MCF 10A (cell line): Measurements from ENCODE around the gene CDH12. TPM values are rescaled to one million over a fixed set of nuclear protein-coding genes. Genes with fewer than 3 reads are reported as not detected.

Experiments
- BruUV-seq: library from RNA; stranded (reverse); fragments of 400-500 nt; replicated peaks from 2 replicates; lab custom pipeline; 2021; lab: Mats Ljungman, UMichigan
- CTCF ChIA-PET: fragments of 300-600 bp; sonication (Branson Sonifier 250); formaldehyde crosslinking; extraction: SDS; loops from one replicate; lab custom pipeline; 2021; ENCODE audit warnings: antibody characterized with exemption, inconsistent platforms; lab: Yijun Ruan, JAX
- POLR2A ChIA-PET: fragments of 300-600, 350-650 bp; sonication (Branson Sonifier 250); formaldehyde crosslinking; extraction: SDS; loops from one replicate; lab custom pipeline; 2020; ENCODE audit warnings: antibody characterized with exemption, inconsistent platforms; lab: Yijun Ruan, JAX
- DNase-seq: peaks from one replicate; pipeline ENCODE4 v3.0.0-alpha.2; 2018; ENCODE audit not compliant: unreplicated experiment
- H3K27ac Mint-ChIP-seq: one replicate; pipeline ENCODE4 v1.8.0; 2022; ENCODE audit warnings: mild to moderate bottlenecking, low read depth, mixed read lengths; ENCODE audit not compliant: unreplicated experiment
- H3K27me3 Mint-ChIP-seq: one replicate; pipeline ENCODE4 v1.8.0; 2022; ENCODE audit warnings: mixed read lengths; ENCODE audit not compliant: insufficient read depth, unreplicated experiment
- H3K36me3 Mint-ChIP-seq: one replicate; pipeline ENCODE4 v1.8.0; 2022; ENCODE audit warnings: mild to moderate bottlenecking, moderate library complexity, mixed read lengths; ENCODE audit not compliant: insufficient read depth, unreplicated experiment
- H3K4me1 Mint-ChIP-seq: one replicate; pipeline ENCODE4 v1.8.0; 2022; ENCODE audit warnings: mixed read lengths; ENCODE audit not compliant: insufficient read depth, unreplicated experiment
- H3K4me3 Mint-ChIP-seq: one replicate; pipeline ENCODE4 v1.8.0; 2022; ENCODE audit warnings: mild to moderate bottlenecking, moderate library complexity, mixed read lengths; ENCODE audit not compliant: unreplicated experiment
- H3K9me3 Mint-ChIP-seq: one replicate; pipeline ENCODE4 v1.8.0; 2022; ENCODE audit warnings: mixed read lengths; ENCODE audit not compliant: unreplicated experiment
- intact Hi-C: fragments of 100-400 bp; cut with micrococcal nuclease; formaldehyde crosslinking; loops from 2 replicates; pipeline ENCODE4 v1.14.1; 2022
- total RNA-seq: library from RNA; stranded (reverse); gene quantifications from 2 replicates; pipeline ENCODE4 v1.2.3, GENCODE V29; 2022
- TF ChIP-seq, protein P1 (sequence below): fragments of 200-600 bp; IDR thresholded peaks from one replicate; pipeline ENCODE4 v1.8.0; 2022; ENCODE audit warnings: antibody characterized with exemption, mild to moderate bottlenecking; ENCODE audit not compliant: unreplicated experiment

CDH12 gene
- total RNA-seq, 1 experiment from 2014 or later, result not detected

DNA sequence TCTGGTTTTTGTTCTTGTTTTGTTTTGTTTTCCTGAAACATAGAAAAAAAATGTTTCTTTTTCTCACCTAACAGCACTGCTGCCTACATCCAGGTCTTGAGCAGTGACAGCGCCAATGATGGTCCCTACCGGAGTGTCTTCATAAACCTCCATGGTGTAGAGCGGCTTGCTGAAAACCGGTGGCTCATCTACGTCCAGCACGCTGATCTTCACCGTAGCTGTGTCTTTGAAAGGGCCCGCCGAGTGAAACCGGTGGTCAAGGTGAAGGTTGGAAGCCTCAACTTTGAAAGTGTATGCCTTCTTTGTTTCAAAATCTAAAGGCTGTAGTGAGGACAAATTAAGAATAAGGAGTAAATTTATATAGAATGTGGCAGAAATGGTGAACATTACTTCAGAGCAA is 1051.0 kb downstream of the CDH12 start:
- H3K4me1 Mint-ChIP-seq, result peaks cover 9% of the 10 kb centered on the region
- no peak overlapping the region for H3K4me3 Mint-ChIP-seq
- H3K27ac Mint-ChIP-seq, result no peak overlapping the region
- ChIA-PET CTCF (interaction anchor here (0.6 to 1.5 kb wide), 7 partner anchors 8 to 290 kb away, joined by 3 to 7 read pairs (median 5); no protein-coding TSS in a partner anchor), POLR2A (interaction anchor here (0.6 kb wide), 1 partner anchor 332 kb away, joined by 3 read pairs; no protein-coding TSS in a partner anchor)
- no TSS peak for BruUV-seq
- no peaks in the 10 kb centered on the region for H3K27me3 Mint-ChIP-seq
- no peak for DNase-seq
- TF ChIP-seq, protein P1, sequence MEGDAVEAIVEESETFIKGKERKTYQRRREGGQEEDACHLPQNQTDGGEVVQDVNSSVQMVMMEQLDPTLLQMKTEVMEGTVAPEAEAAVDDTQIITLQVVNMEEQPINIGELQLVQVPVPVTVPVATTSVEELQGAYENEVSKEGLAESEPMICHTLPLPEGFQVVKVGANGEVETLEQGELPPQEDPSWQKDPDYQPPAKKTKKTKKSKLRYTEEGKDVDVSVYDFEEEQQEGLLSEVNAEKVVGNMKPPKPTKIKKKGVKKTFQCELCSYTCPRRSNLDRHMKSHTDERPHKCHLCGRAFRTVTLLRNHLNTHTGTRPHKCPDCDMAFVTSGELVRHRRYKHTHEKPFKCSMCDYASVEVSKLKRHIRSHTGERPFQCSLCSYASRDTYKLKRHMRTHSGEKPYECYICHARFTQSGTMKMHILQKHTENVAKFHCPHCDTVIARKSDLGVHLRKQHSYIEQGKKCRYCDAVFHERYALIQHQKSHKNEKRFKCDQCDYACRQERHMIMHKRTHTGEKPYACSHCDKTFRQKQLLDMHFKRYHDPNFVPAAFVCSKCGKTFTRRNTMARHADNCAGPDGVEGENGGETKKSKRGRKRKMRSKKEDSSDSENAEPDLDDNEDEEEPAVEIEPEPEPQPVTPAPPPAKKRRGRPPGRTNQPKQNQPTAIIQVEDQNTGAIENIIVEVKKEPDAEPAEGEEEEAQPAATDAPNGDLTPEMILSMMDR, result no peak
- intact Hi-C loops, result no loop called here
- H3K9me3 Mint-ChIP-seq, result no peaks in the 10 kb centered on the region
- no peaks in the 10 kb centered on the region for H3K36me3 Mint-ChIP-seq

- TF ChIP-seq, protein P1, result no peak
- DNase-seq, result no peak
- Mint-ChIP-seq H3K27ac (no peak overlapping the region), H3K27me3 (no peaks in the 10 kb centered on the region), H3K36me3 (no peaks in the 10 kb centered on the region), H3K4me1 (peaks cover 11% of the 10 kb centered on the region), H3K4me3 (no peak overlapping the region), H3K9me3 (no peaks in the 10 kb centered on the region)
- CTCF ChIA-PET, result interaction anchor here (2.3 kb wide), 1 partner anchor 10 kb away, joined by 7 read pairs; no protein-coding TSS in a partner anchor
- POLR2A ChIA-PET, result no interaction called here
- intact Hi-C loops, result no loop called here
- no TSS peak for BruUV-seq
Observed at GRCh38 chr5:21792748-21793147, 1060.4 kb downstream of the CDH12 start.

DNA sequence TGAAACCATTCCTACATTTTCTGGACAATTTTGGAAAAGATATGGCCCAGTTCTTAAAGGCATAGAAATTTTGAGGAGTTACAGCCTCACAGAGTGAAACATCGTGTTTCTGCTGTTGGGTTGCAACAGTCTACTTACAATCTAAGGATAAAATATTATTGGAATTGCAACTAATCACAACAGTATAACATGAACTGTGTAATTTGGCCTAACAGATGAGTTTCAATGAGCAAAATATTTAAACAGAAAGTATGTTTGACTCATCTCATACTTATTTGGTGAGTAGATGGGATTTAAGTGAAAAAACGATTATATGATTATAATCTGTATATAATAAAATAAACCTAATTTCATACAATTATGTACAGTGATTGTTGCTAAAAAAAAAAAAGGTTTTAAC is 1061.8 kb downstream of the CDH12 start:
- intact Hi-C loops, result no loop called here
- POLR2A ChIA-PET, result interaction anchor here (0.7 kb wide), 1 partner anchor 149 kb away, joined by 3 read pairs; no protein-coding TSS in a partner anchor
- H3K27me3 Mint-ChIP-seq, result no peaks in the 10 kb centered on the region
- H3K4me1 Mint-ChIP-seq, result peaks cover 11% of the 10 kb centered on the region
- H3K27ac Mint-ChIP-seq, result no peak overlapping the region
- no TSS peak for BruUV-seq
- TF ChIP-seq, protein P1, result no peak
- H3K4me3 Mint-ChIP-seq, result no peak overlapping the region
- no peaks in the 10 kb centered on the region for H3K9me3 Mint-ChIP-seq
- CTCF ChIA-PET, result no interaction called here
- DNase-seq, result no peak
- H3K36me3 Mint-ChIP-seq, result no peaks in the 10 kb centered on the region

GRCh38 chr5:21784487-21784886 is 1068.7 kb downstream of the CDH12 start:
- ChIA-PET CTCF (no interaction called here), POLR2A (no interaction called here)
- no peaks in the 10 kb centered on the region for H3K36me3 Mint-ChIP-seq
- no peaks in the 10 kb centered on the region for H3K27me3 Mint-ChIP-seq
- peaks cover 4% of the 10 kb centered on the region for H3K4me1 Mint-ChIP-seq
- TF ChIP-seq, protein P1, result no peak
- DNase-seq, result no peak
- intact Hi-C loops, result no loop called here
- no peak overlapping the region for H3K27ac Mint-ChIP-seq
- no peak overlapping the region for H3K4me3 Mint-ChIP-seq
- BruUV-seq, result no TSS peak
- H3K9me3 Mint-ChIP-seq, result no peaks in the 10 kb centered on the region
